CMK (cell line): ENCODE measurements around the gene CTNNA1.
"Not testable (repeated sequence)": the region's sequence is repeated elsewhere in the genome, so short reads cannot be mapped to it uniquely, and the experiment has no call there.

Experiments used
- DNase-seq: peaks from one replicate; pipeline ENCODE4 v3.0.0-alpha.2; 2010; ENCODE audit warnings: low read depth

The CTNNA1 gene

DNA sequence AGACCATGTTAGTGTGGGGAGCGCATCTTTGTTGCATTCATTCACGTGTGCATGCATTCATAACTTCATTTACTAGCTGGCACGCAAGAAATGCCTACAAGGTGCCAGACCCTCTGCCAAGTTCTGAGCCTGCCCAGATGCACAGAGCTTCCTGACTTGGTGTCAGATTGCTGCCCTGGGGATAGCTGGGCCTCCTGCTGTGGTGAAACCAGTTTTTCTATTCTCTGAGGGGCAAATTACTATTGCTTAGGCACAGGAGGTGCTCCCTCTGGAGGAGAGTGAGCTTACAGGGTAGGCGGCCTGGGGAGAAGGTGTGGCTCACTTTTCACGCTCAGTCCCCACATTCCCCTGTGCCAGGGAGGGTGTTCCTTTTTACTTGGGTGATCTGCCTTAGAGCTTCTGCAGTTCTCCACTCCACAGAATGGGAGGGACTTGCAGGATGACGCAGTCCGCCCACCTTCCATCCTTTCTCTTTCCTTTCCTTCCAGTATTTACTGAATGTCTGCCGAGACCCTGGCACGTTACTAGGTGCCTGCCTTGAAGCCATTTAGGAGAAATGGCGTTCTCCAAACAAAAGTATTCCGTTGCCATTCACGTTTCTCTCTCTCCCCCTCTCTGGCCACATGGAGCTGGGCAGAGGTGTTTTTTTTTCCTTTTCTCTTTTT, 27.9 kb upstream of the CTNNA1 start:
- no peak for DNase-seq

DNA sequence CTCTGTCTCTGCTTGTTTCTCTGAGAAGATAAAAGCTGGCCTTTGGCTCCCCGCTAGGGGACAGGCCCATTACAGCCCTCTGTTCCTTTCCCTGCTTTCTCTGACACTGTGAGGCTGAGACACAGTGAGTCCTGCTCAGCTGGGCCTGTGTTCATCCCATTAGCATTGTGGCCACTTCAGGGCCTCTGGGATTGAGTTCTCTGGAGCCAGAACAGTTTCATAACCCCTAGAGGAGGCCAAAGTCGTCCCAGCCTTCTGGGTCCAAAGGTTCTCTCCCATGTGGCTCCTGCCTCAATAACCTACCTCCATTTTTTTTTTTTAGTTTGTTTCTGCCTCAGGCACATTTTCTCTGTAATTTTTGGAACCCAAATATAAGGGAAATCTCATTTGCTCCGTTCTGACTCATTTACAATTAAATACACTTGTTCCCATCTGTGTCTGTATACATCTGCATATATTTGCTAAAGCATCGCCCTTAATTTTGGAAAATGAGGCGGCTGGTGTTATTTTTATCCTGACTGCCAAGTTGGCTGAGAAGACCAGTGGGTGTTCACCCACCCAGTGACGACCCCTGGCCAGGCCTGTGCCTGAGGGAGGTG, 27.3 kb upstream of the CTNNA1 start:
- DNase-seq: no peak

GRCh38 chr5:138726848-138727247, 26.4 kb upstream of the CTNNA1 start:
- no peak for DNase-seq

GRCh38 chr5:138730496-138730895, 22.7 kb upstream of the CTNNA1 start:
- not testable (repeated sequence) for DNase-seq

GRCh38 chr5:138732466-138732865, 20.8 kb upstream of the CTNNA1 start:
- DNase-seq: no peak

DNA sequence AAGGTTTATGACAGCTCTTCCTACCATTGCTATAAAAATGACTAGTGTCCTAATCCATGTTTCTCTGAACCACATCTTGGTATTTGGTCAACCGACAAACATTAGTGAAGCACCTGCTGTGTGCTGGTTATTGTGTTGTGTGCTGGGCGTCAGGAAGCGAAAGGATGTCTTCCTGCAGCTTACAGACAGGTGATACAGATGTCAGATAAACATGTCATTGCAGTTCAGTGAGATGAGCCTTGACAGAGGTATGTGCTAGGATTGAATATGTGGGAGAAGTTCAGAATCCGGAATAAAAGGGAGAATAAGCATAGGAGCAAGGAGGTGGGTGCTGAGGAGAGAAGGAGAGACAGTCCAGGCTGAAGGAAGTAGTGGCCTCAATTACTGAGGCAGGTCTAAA, 20.3 kb upstream of the CTNNA1 start:
- no peak for DNase-seq

DNA sequence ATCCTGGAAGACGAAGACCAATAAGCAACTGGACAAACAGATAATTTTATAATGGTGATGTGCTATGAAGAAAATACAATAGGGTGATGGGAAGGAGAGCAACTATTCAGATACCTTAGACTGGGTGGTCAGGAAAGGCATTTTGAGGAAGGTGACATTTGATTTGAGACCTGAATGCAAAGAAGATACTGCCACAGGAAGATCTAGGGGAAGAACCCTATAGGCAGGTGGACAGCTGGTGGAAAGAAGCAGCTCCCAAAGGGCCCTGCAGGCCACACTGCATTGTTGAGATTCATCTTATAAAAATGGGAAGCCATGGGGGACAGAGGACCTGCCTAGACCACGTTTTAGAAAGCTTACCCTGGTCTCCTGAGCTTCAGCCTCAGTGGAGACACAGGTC, 19.7 kb upstream of the CTNNA1 start:
- DNase-seq: no peak

DNA sequence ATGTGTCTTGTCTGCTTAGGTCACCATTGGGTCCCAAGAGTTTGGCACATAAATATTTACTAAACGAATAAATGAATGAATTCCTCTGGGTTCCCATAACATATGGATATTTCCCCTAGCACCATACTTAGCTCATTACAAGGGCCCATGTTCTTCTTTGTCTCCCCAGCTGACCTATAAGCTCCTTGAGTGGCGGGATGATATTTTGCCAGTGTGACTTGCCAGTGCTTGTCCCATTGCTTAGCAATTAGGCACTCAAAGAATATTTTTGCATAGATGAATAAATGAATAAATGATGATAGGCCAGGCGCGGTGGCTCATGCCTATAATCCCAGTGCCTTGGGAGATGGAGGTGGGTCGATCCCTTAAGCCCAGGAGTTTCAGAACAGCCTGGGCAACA, 16.9 kb upstream of the CTNNA1 start:
- no peak for DNase-seq

DNA sequence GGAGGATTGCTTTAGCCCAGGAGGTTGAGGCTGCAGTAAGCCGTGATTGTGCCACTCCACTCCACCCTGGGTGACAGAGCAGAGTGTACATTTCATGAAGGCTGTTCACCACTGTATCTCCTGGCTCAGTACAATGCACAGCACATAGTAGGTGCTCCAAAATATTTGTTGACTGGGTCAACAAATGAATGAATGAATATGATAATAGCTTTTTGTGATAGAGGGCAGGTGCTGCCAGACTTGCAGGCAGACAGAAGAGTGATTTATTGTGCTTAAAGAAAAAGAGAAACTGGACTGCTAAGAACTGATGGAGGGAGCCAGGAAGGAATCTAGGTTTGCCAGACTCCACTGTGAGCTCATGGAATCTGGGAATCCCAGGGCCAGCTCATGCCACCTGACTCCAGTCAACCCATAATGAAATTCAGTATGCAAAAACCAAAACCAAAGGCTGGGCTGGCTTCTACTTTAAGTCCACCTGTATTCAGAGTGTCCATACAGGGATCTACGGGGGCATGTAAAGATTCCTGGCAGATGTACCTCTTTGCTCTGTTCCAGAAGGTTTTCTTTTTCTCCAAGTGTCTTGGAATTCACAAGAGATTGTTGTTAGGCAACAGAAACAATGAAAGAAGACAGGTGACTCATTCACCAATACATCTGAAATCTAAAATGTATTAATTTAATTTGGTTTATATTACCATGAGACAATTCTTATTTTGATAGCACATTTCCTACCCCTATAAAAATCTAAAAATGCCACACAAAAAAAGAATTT, 15.5 kb upstream of the CTNNA1 start:
- DNase-seq: no peak

GRCh38 chr5:138738399-138738798, 14.8 kb upstream of the CTNNA1 start:
- no peak for DNase-seq

DNA sequence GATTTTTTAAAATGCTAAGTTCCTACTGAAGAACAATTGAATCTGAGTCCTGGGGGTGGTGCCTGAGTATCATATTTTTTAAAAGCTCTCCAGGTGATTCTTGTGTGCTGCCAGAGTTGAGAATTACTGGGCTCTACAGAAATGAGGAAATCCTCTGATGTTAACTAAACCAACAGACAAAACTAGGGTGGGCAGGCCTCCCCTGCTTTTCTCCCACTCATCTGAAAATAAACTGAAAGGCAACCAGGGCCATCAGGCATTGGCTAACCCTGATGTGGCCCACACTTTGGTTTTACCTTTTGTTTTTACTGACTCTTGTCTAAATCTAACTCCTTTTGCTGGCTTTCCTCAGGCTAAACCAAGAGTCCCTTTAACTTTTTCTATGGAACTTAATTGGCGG, 13.3 kb upstream of the CTNNA1 start:
- DNase-seq: no peak

- DNase-seq: no peak
Measured at GRCh38 chr5:138743484-138743883, 9.7 kb upstream of the CTNNA1 start.

DNA sequence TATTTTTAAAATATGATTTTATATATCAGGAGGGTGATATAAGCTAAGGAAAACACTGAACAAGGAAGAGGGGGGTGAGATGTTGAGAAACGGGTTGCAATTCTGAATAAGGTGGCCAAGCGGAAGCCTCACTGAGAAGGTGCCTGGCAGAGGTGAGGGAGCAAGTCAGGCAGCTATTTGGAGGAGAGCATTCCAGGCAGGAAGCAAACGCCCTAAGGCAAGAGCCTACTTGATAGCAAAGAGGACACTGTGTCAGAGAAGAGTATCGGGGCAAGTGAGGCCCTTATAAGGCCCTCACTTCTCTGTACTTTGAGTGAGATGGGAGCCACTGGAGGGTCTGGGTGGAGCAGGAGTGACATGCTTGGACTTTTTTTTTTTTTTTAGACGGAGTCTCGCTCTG, 8.0 kb upstream of the CTNNA1 start:
- DNase-seq: no peak

DNA sequence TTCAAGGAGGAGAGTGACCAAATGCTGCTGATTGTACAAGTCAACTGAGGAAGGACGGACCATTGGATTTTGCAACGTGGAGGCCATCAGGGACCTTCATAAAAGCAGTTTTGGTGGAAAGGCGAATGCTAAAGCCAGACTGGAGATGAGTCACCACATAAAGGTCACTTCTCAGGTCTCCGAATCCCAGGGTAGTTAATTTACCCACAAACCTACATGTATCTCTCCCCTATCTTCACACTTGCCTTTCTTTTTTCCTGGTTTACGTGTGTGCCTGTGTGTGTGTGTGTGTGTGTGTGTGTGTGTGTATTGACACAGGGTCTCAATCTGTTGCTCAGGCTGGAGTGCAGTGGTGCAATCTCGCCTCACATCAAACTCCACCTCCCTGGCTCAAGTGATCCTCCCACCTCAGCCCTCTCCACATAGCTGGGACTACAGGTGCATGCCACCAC, 4.6 kb upstream of the CTNNA1 start:
- DNase-seq: no peak

GRCh38 chr5:138751344-138751743, 1.9 kb upstream of the CTNNA1 start:
- not testable (repeated sequence) for DNase-seq

GRCh38 chr5:138752341-138752950, 779 bp upstream of the CTNNA1 start:
- no peak for DNase-seq

DNA sequence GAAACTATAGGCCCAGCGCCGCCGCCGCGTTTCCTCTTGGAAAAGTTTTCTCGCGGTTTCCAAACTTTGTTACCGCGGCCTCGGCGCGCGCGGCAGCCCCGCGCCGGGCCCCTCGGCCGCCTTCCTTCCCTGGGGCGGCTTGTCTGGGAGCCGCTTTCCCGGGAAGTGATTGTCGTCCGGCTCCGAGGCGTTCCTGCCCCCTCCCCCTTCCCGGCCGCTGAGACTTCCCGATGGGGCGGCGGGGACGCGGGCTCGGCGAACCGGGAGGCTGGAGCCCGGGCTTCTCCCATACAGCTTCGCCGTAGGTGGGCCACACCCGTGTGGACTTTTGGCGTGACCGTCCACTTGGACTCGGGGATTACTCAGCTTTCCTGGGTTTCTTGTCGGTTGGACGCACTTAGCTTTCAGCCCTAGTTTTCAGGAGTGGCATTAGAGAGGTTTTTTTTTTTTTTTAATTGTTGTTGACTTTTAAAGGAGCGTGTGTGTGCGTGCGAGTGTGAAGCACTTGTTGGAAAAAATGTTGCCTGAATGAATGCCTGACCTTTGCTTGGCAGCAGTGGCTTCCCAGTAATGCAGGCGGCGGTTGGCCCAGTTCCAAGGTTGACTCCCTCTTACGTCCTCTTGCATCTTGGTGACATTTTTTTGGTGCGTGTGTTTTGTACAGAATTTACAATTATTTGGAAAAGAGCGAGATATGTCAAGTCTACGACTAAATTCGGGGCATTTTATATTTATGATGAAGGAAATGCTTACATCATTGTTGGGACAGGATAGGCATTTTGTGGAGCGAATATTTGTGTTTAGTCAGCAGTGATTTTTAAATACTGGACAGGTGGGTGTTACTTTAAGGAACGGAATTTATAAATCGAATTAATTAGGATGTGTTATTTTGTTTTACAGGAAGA, 821 bp downstream of the CTNNA1 start:
- no peak for DNase-seq

- DNase-seq: no peak
Measured at GRCh38 chr5:138754699-138755057, 1.5 kb downstream of the CTNNA1 start.

DNA sequence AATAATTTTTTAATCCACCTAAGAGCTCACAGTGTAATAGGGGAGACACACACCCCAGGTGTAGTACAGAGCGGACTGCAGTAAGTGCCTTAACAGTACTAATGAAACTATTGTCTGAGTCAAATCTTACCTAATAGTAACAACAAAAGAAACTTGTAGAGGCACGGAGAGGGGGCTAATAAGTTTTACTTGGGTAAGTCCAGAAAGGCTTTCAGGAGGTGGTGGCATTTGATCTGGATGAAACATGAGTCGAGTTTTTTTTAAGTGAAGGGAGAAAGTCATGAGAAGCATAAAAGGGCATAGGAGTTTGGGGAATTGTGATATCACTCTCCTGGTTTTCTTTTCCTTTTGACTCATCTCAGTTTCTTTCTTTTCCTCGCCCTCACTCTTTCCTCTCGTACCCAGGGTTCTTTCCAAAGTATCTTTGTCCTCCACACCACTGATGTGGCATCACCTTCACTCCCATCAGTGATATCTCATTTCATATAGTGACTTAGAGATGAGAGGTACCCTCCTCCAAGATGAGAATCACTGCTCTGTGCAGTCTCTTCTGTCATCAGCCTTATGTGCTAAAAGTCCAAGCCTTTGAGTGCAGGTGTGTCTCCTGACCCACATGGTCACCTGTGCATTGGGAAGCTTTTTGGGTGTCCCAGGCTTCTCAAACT, 2.0 kb downstream of the CTNNA1 start:
- no peak for DNase-seq

DNA sequence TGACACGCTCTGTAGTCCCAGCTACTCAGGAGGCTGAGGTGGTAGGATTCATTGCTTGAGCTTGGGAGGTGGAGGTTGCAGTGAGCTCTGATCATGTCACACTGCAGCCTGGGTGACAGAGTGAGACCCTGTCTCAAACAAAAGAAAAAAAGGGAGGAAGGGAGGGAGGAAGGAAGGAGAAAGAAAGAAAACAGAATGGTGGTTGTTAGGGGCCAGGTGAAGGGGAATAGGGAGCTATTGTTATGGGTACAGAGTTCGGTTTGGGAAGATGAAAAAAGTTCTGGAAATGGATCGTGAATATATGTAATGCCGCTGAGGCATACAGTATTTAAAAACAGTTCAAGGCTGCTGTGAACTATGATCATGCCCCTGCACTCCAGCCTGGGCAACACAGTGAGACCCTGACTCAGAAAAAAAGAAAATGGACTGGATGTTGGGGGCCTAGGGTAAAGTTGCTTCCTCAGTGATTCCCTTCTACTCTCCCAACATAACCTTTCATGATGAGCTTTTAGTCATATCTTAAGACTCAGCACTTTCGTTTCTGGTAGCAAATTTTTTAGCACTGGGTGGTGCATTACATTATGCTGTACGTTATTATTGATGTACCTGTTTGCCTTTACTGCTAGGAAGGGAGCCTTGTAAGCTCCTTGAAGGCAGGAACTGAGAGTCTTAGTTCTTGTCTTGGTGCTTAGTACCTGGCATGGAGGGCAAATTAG, 4.0 kb downstream of the CTNNA1 start:
- DNase-seq: no peak
